ENCODE results near the gene ZNF22.

ZNF22 gene

GRCh38 chr10:44990965-44991364 lies 9.8 kb upstream of the ZNF22 start:
- no peak for DNase-seq (ENCODE audit: low read depth)
- H3K4me3 ChIP-seq (ENCODE audit: low read length) = no peak overlapping the region
- TF ChIP-seq, protein P1, sequence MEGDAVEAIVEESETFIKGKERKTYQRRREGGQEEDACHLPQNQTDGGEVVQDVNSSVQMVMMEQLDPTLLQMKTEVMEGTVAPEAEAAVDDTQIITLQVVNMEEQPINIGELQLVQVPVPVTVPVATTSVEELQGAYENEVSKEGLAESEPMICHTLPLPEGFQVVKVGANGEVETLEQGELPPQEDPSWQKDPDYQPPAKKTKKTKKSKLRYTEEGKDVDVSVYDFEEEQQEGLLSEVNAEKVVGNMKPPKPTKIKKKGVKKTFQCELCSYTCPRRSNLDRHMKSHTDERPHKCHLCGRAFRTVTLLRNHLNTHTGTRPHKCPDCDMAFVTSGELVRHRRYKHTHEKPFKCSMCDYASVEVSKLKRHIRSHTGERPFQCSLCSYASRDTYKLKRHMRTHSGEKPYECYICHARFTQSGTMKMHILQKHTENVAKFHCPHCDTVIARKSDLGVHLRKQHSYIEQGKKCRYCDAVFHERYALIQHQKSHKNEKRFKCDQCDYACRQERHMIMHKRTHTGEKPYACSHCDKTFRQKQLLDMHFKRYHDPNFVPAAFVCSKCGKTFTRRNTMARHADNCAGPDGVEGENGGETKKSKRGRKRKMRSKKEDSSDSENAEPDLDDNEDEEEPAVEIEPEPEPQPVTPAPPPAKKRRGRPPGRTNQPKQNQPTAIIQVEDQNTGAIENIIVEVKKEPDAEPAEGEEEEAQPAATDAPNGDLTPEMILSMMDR (IDR thresholded peaks at IDR 0.05; ENCODE audit: insufficient read depth, low read depth, low read length, missing control alignments) = no peak

DNA sequence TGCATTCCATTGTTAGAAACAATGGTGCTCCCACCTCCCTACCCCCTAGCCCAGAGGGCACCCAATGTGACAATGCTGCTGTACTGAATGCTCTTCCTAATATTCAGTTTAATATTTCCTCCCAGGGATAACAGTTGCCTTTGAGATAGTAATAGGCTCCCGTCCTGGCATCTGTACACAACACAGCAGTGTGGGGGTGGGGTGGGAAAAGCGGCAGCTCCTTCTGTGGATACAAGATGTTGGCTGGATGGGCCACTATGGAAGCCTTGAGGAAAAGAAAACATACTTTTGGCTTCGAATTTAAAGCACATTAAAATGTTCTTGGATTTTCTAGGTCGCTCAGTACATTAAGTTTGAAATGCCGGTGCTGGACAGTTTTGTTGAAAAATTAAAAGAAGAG lies 9.2 kb upstream of the ZNF22 start:
- TF ChIP-seq, protein P1 (IDR thresholded peaks at IDR 0.05; ENCODE audit: insufficient read depth, low read depth, low read length, missing control alignments) = no peak
- DNase-seq (ENCODE audit: low read depth) = no peak
- no peak overlapping the region for H3K4me3 ChIP-seq (ENCODE audit: low read length)

- TF ChIP-seq, protein P1 (IDR thresholded peaks at IDR 0.05; ENCODE audit: insufficient read depth, low read depth, low read length, missing control alignments) = no peak
Observed at GRCh38 chr10:44992070-44992731, 8.5 kb upstream of the ZNF22 start.

DNA sequence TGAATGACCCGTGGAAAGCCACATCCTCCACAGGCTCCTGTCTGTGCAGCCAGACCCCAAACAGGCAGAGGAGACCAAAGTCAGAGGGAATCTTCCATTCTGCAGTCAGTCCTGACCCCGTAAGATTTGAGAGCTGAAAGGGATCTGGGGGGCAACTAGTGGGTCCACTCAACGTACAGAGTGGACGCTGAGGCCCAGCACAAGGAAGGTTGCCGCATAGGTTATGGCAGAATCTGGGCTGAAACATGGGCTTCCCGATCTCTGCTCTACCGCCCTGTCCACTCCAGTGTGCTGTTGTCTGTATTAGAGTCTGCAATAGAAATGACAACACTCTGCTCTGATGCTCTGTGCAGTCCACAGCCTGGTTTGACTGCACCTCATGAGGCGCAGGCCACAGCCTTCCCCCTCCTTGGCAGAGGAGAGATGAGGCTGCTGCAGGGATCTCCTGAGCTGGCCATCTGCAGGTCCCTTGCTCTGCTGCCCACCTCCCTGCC lies 7.9 kb upstream of the ZNF22 start:
- no peak for DNase-seq (ENCODE audit: low read depth)
- TF ChIP-seq, protein P1 (IDR thresholded peaks at IDR 0.05; ENCODE audit: insufficient read depth, low read depth, low read length, missing control alignments) = no peak
- H3K4me3 ChIP-seq (ENCODE audit: low read length) = no peak overlapping the region

More at GRCh38 chr10:44992070-44992731, 8.5 kb upstream of the ZNF22 start:
- no peak overlapping the region for H3K4me3 ChIP-seq (ENCODE audit: low read length)
- no peak for DNase-seq (ENCODE audit: low read depth)

DNA sequence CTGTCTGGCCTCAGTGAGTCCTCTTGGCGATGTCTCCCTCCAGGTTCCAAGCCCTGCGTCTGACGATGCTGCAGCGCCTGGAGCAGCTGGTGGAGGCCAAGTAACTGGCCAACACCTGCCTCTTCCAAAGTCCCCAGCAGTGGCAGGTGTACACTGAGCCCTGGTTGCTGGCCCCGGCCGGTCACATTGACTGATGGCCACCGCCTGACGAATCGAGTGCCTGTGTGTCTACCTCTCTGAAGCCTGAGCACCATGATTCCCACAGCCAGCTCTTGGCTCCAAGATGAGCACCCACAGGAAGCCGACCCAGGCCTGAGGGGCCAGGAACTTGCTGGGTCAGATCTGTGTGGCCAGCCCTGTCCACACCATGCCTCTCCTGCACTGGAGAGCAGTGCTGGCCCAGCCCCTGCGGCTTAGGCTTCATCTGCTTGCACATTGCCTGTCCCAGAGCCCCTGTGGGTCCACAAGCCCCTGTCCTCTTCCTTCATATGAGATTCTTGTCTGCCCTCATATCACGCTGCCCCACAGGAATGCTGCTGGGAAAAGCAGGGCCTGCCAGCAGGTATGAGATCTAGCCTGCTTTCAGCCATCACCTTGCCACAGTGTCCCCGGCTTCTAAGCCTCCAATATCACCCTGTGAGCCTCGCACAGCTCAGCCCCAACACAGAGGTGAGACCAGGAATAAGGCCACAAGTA lies 7.3 kb upstream of the ZNF22 start:
- DNase-seq (ENCODE audit: low read depth) = no peak
- TF ChIP-seq, protein P1 (IDR thresholded peaks at IDR 0.05; ENCODE audit: insufficient read depth, low read depth, low read length, missing control alignments) = no peak
- no peak overlapping the region for H3K4me3 ChIP-seq (ENCODE audit: low read length)

DNA sequence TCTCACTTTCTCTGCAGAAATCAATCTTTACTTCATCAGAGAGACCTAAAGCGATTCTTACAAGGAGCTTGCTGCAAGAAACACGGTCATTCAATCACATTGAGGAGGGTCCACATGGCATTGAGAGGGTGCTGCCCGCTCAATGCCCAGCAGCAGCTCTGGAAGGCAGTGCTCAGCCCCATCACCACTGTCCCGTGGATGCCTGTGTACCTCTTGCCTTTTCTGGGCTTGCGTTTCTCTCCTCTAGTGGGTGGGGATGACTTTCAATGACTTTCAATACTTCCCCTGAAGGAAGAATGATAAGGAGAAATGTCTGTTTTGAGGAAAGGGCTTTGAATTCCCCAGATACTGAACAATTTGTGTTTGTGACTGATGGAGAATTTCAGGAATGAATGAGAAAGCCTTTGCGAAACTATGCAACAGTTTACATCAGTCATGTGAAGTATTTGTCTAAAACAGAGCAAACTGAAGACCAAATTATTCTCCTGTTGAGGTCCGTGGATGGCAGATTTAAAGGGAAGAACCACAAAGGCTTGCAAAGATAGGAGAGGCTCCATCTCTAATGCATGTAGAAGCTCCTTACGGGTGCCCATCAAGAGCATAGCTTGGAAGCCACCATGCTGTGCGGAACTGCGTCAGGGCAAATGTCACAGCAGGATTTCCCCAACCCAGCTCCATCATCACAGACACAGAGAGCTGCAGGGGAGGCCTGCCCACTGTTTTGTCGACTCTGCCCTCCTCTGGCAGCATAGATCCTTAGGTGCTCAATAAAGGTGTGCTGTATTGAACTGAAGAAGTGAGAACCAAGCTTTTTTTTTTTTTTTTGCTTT lies 6.6 kb upstream of the ZNF22 start:
- H3K4me3 ChIP-seq (ENCODE audit: low read length) = no peak overlapping the region
- DNase-seq (ENCODE audit: low read depth) = no peak
- TF ChIP-seq, protein P1 (IDR thresholded peaks at IDR 0.05; ENCODE audit: insufficient read depth, low read depth, low read length, missing control alignments) = no peak

Data from epithelial cell of esophagus (primary cell).